Osteocyte (in vitro differentiated cells): ENCODE measurements around the gene CTRL. TPM values are rescaled to one million over a fixed set of nuclear protein-coding genes. Genes with fewer than 3 reads are reported as not detected.
A peak's percentile ranks its signal among the peaks of the same experiment; 100 is the strongest.

Experiments
- DNase-seq: peaks from one replicate; pipeline ENCODE4 v3.0.0; 2021; ENCODE audit warnings: mixed read lengths; ENCODE audit not compliant: unreplicated experiment; ENCODE audit errors: extremely low spot score
- H3K27ac Mint-ChIP-seq: one replicate; pipeline ENCODE4 v1.8.0; 2021; ENCODE audit warnings: mild to moderate bottlenecking, mixed read lengths; ENCODE audit not compliant: unreplicated experiment
- H3K27me3 Mint-ChIP-seq: one replicate; pipeline ENCODE4 v1.8.0; 2021; ENCODE audit warnings: mixed read lengths; ENCODE audit not compliant: unreplicated experiment
- H3K36me3 Mint-ChIP-seq: one replicate; pipeline ENCODE4 v1.8.0; 2021; ENCODE audit warnings: mixed read lengths; ENCODE audit not compliant: unreplicated experiment
- H3K4me1 Mint-ChIP-seq: one replicate; pipeline ENCODE4 v1.8.0; 2021; ENCODE audit warnings: mixed read lengths; ENCODE audit not compliant: unreplicated experiment
- H3K4me3 Mint-ChIP-seq: one replicate; pipeline ENCODE4 v1.8.0; 2021; ENCODE audit warnings: mild to moderate bottlenecking, moderate library complexity, mixed read lengths; ENCODE audit not compliant: unreplicated experiment
- H3K9me3 Mint-ChIP-seq: one replicate; pipeline ENCODE4 v1.8.0; 2021; ENCODE audit warnings: mixed read lengths; ENCODE audit not compliant: unreplicated experiment
- CTCF ChIP-seq: fragments of 200-600 bp; sonication (generic); IDR thresholded peaks from 2 replicates; pipeline ENCODE4 v1.5.0; 2021; ENCODE audit warnings: antibody characterized with exemption, mild to moderate bottlenecking, moderate library complexity
- long read RNA-seq: library from polyadenylated mRNA; unstranded; transcript quantifications from one replicate; pipeline ENCODE4 v2.0.0, GENCODE V29; 2021
- total RNA-seq: library from RNA; stranded (reverse); gene quantifications from 2 replicates; pipeline ENCODE4 v1.2.1, GENCODE V29; 2021

CTRL gene
- 0.39 and 0.91 TPM in 2 replicates for total RNA-seq
- long read RNA-seq = 0 reads

GRCh38 chr16:67931712-67932461 lies at the start of gene CTRL:
CTRL (minus strand) TSS chr16:67931862; CDS start chr16:67931852, 10 bp downstream.
- Mint-ChIP-seq H3K4me3 (no peak within 1 kb of the TSS), H3K36me3 (peaks cover 4% of the 10 kb centered on the region), H3K27ac (no peak within 1 kb of the TSS), H3K4me1 (peaks cover 12% of the 10 kb centered on the region), H3K9me3 (no peaks in the 10 kb centered on the region), H3K27me3 (no peaks in the 10 kb centered on the region)
- DNase-seq = no peak
- peak; percentile 11 for TF ChIP-seq CTCF

- no peak for DNase-seq
- no peak within 1 kb of the TSS for H3K4me3 Mint-ChIP-seq
- H3K36me3 Mint-ChIP-seq = no peaks in the 10 kb centered on the region
- peaks cover 3% of the 10 kb centered on the region for H3K4me1 Mint-ChIP-seq
- TF ChIP-seq CTCF = no peak
- peaks cover 19% of the 10 kb centered on the region for H3K27me3 Mint-ChIP-seq
- H3K9me3 Mint-ChIP-seq = no peaks in the 10 kb centered on the region
- no peak within 1 kb of the TSS for H3K27ac Mint-ChIP-seq
These were observed 48.5 kb upstream of the CTRL start, which contains the start of gene DPEP3 for GRCh38 chr16:67979955-67980678. DPEP3 (minus strand) TSS chr16:67980499; CDS start chr16:67980380, 119 bp downstream.

GRCh38 chr16:67977469-67978227 lies 46.0 kb upstream of the CTRL start:
- DNase-seq = no peak
- no peak overlapping the region for H3K27ac Mint-ChIP-seq
- H3K36me3 Mint-ChIP-seq = no peaks in the 10 kb centered on the region
- peaks cover 13% of the 10 kb centered on the region for H3K27me3 Mint-ChIP-seq
- no peaks in the 10 kb centered on the region for H3K9me3 Mint-ChIP-seq
- H3K4me1 Mint-ChIP-seq = peaks cover 1% of the 10 kb centered on the region
- no peak for TF ChIP-seq CTCF
- H3K4me3 Mint-ChIP-seq = no peak overlapping the region

- H3K4me3 Mint-ChIP-seq = no peak overlapping the region
- no peak for DNase-seq
- H3K9me3 Mint-ChIP-seq = no peaks in the 10 kb centered on the region
- H3K27ac Mint-ChIP-seq = no peak overlapping the region
- peaks cover 1% of the 10 kb centered on the region for H3K4me1 Mint-ChIP-seq
- no peak for TF ChIP-seq CTCF
- H3K36me3 Mint-ChIP-seq = no peaks in the 10 kb centered on the region
- peaks cover 13% of the 10 kb centered on the region for H3K27me3 Mint-ChIP-seq
These were observed 45.3 kb upstream of the CTRL start for GRCh38 chr16:67977005-67977404.
